ENCODE data around the gene GAB2. TPM values are rescaled to one million over a fixed set of nuclear protein-coding genes. Genes with fewer than 3 reads are reported as not detected.

GAB2 gene
- total RNA-seq, 4 donors from 2014 or later = 14.0 to 41.3 (median 34.7) TPM

DNA sequence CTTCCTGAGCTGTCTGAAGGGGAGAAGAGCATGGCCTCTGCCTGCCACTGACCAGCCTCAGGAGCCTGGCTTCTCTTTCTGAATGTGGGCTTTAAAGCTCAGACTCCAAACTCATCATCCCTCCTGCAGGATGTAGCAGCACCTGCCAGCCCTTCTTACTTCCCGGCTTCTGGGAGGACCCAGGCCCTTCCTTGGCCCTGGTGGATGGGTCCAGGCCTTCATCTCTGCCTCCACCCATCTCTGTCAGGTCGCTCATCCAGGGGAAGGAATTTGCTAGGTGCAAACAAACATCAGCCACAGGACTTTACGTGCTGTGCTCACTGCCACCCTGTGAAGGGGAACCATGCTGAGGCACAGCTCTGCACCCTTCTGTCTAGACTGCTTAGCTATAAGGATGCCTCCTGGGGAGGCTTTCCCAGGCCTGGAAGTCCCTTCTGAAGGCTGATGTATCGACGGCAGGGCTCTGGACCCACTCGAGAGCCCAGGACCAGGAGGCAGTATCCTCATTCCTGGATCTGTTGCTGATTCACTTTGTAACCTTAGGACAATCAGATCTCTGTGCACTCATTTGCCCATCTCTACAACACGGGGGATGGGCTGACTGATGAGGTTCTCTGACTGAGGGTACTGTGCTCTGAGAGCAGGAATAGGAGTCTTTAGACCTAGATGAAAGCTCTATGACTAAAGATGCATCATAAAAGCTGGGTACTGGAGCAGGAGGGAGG lies 198.0 kb downstream of the GAB2 start:
- Histone ChIP-seq H3K4me3 (no peak overlapping the region), H3K27ac (no peak overlapping the region), H3K27me3 (no peaks in the 10 kb centered on the region), H3K4me1 (no peaks in the 10 kb centered on the region), H3K36me3 (peaks cover 0 to 85% (median 0%) of the 10 kb centered on the region in 3 donors), H3K9me3 (no peaks in the 10 kb centered on the region)
- TF ChIP-seq POLR2A (IDR thresholded peaks at IDR 0.05) = no peak
- TF ChIP-seq, protein P1, sequence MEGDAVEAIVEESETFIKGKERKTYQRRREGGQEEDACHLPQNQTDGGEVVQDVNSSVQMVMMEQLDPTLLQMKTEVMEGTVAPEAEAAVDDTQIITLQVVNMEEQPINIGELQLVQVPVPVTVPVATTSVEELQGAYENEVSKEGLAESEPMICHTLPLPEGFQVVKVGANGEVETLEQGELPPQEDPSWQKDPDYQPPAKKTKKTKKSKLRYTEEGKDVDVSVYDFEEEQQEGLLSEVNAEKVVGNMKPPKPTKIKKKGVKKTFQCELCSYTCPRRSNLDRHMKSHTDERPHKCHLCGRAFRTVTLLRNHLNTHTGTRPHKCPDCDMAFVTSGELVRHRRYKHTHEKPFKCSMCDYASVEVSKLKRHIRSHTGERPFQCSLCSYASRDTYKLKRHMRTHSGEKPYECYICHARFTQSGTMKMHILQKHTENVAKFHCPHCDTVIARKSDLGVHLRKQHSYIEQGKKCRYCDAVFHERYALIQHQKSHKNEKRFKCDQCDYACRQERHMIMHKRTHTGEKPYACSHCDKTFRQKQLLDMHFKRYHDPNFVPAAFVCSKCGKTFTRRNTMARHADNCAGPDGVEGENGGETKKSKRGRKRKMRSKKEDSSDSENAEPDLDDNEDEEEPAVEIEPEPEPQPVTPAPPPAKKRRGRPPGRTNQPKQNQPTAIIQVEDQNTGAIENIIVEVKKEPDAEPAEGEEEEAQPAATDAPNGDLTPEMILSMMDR (IDR thresholded peaks at IDR 0.05) = no peak
- DNase-seq = peak in 1 of 3 donors; percentile 3

DNA sequence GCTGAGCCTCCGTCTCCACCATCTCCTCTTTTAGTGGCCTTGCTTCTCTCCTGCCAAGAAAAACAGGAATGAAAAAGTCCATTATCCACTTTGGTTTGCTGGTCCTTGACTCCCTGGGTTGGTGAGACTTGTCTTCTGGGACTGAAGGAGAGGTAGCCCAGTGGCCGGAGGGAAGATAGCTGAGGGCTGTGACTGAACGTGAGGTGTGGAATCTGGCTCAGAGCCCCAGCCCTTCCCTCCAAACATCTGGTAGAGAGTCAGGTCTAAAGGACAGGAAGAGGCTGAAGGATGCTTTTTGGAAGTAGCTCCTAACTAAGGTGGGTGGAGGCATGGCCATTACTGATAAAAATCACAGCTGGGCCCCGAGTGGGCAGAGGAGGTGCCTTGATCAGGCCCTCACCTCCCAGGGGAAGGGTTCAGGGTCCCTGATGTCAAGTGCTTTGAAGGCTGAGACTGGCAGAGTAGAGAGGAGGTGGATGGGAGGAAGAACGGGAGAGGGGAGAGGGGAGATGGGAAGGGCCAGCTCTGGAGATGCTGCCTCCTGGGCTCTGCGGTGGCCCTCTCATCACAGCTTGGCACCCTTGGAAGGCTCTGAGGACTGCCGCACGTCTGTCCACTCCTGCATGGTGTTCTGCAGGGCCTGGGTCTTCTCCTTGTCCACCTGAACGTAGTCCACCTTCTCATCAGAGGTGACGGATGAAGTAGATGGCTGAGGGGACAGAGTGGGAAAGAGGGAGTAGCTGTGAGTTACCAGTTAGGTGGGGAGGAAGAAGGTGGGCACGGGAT lies 198.7 kb downstream of the GAB2 start:
- peak in 1 of 3 donors; percentile 17 for DNase-seq
- Histone ChIP-seq H3K4me1 (no peaks in the 10 kb centered on the region), H3K27me3 (no peaks in the 10 kb centered on the region), H3K27ac (no peak overlapping the region), H3K4me3 (no peak overlapping the region), H3K36me3 (peaks cover 0 to 82% (median 0%) of the 10 kb centered on the region in 3 donors), H3K9me3 (no peaks in the 10 kb centered on the region)
- TF ChIP-seq POLR2A (IDR thresholded peaks at IDR 0.05) = no peak
- TF ChIP-seq, protein P1 (IDR thresholded peaks at IDR 0.05) = no peak

DNA sequence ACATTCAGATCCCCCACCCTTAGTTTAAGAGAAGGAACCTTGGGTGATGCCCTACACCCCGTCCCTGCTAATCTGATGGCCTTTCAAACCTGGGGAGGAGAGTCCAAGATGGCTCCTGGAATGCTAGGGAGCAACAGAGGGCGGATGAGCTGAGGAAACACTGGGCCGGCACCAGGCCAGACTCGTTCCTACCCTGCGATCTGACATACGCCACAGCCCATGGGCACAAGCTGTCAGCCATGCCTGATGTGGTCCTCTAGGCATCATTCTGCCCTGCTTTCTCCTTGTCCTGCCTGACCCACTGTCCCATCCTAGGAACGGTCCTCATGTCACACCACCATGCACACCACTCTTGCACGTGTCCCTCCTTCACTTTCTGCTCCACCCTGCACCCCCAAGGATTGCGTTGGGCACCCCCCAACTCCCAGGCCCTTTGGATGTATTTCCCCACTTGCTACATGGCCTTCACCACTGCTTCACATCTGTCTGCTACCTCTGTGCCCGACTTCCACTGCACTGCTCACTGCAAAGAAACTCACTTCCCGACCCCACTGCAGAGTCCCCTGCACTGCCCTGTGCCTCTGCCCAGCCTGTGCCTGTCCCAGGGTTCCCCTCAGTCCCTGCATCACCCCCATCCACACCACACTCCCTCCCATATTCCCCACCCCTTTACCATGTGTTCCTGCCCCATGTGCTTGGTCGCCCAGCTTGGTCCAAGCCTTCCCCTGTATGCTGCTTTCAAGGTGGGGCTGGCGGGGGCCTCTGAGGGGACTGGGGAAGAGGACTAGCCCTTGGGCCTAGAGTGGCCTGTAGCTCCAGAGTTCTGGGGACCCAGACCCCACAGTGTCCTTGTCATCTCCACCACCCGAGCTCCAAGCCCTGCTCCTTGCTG lies 199.7 kb downstream of the GAB2 start:
- no peak for DNase-seq
- H3K9me3 ChIP-seq = no peaks in the 10 kb centered on the region

DNA sequence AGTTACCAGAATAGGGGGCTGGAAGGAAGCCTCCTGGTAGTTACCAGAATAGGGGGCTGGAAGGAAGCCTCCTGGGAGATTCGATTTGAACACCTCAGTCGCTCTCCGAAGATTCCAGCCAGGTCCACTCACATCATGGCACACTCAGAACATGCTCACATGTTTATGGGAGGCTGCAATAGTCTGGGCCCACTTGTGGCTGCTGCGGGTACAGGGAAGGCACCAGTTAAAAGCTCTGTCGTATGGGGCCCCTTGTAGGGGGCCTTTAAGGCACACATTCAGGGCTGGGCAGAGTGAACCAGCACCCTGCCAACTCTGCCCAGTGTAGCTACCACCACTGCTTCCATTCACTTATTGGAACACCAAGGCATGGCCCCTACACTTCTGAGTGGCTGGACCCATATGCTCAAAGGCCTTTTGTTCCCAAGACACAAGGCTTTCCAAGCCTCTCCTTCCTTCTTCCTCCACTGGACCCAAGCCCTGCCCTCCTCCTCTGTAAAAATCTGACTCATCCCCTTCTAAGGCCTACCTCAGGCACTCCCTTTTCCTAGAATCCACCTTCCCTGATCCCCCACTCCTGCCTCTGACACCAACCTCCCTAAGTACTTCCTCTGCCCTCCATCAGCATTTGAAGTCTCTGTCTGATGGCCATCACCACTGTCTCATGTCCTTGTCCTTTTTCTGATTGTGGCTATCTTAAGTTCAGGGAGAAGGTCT lies 200.9 kb downstream of the GAB2 start:
- no peak for DNase-seq
- Histone ChIP-seq H3K9me3 (no peaks in the 10 kb centered on the region), H3K27me3 (no peaks in the 10 kb centered on the region), H3K4me1 (no peaks in the 10 kb centered on the region), H3K27ac (no peak overlapping the region), H3K4me3 (no peak overlapping the region), H3K36me3 (peaks cover 0 to 70% (median 0%) of the 10 kb centered on the region in 3 donors)
- no peak for TF ChIP-seq POLR2A (IDR thresholded peaks at IDR 0.05)
- TF ChIP-seq, protein P1 (IDR thresholded peaks at IDR 0.05) = no peak

More for the DNA sequence above, 199.7 kb downstream of the GAB2 start:
- H3K4me1 ChIP-seq = no peaks in the 10 kb centered on the region
- TF ChIP-seq POLR2A (IDR thresholded peaks at IDR 0.05) = no peak
- TF ChIP-seq, protein P1 (IDR thresholded peaks at IDR 0.05) = no peak
- peaks cover 0 to 80% (median 0%) of the 10 kb centered on the region in 3 donors for H3K36me3 ChIP-seq
- no peak overlapping the region for H3K27ac ChIP-seq
- H3K4me3 ChIP-seq = no peak overlapping the region
- no peaks in the 10 kb centered on the region for H3K27me3 ChIP-seq

DNA sequence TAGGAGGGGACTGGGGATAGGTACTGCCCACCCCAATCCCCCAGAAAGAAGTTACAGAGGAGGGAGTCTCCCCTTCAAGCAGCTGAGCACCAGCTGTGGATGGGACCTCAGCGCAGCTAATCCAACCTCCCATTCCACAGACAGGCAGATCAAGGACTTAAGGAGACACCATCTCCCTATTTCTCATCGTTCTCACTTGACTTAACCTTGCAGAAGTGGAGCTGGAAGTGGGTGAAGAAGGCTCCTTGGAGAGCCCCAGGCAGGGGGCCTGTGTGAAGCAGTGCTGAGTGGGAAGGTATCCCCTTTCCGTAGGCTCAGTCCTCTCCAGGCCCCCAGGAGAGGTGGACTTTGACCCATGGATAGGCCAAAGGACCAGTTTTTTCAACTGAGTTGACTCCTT lies 201.6 kb downstream of the GAB2 start:
- Histone ChIP-seq H3K27me3 (no peaks in the 10 kb centered on the region), H3K4me1 (no peaks in the 10 kb centered on the region), H3K36me3 (peaks cover 0 to 63% (median 0%) of the 10 kb centered on the region in 3 donors), H3K4me3 (no peak overlapping the region), H3K27ac (no peak overlapping the region), H3K9me3 (no peaks in the 10 kb centered on the region)
- no peak for TF ChIP-seq POLR2A (IDR thresholded peaks at IDR 0.05)
- TF ChIP-seq, protein P1 (IDR thresholded peaks at IDR 0.05) = no peak
- DNase-seq = peak in 1 of 3 donors; percentile 26
